Cardiac fibroblast (primary cell): ENCODE measurements around the gene CRAT.
A peak's percentile ranks its signal among the peaks of the same experiment; 100 is the strongest.

Experiments
- DNase-seq, 2 donors: peaks; one replicate each; pipeline versions ENCODE4 v3.0.0 to v3.0.0-alpha.2; 2010; ENCODE audit warnings: low read depth in 2 of 2
- H3K4me3 ChIP-seq, 2 donors: replicated peaks in 1 of 2; 1 replicate in 1 of 2; 2 replicates in 1 of 2; pipeline ENCODE4 v1.5.1; 2011; ENCODE audit warnings: low read depth in 2 of 2, low read length in 2 of 2, mild to moderate bottlenecking in 2 of 2, moderate library complexity in 1 of 2
- TF ChIP-seq, protein P1 (sequence below): IDR thresholded peaks from one replicate; pipeline ENCODE4 v1.5.1; 2011; ENCODE audit warnings: low read depth, mild to moderate bottlenecking, low read length, inconsistent platforms

CRAT gene

DNA sequence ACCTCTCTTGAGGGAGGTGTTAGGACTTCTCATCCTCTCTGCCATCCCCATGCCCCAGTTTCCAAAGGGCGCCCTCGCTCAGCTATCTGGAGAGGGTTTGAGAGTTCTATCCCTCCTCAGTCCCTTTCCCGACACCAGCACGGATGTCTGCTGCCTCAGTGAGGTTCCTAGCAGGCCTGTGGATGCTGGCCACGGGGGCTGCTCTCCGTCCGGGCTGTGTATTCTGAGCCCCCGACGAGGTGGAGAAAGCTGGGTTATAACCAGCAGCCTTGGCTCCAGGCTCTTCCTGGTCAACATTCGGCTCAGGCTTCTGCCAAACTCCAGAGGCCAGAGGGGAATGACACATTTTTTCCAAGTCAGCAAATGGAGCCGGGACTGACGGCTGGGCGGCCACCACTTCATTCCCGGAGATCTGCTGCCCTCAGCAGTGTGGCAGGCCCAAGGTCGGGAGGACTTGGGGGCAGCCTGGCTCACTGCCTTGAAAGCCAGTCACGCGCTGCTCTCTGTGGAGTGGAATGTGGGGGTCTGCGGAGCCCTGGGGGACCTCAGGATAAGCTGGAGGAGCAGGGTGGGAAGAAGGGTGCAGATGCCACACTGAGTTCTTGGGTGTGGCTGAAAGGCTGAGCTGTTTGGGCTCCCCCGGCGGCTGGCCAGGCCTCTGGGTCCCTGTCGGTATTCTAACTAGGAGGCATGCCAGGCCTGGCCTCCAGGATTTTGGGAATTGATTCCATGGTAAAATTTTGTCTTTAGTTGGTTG is 28.1 kb upstream of the CRAT start:
- H3K4me3 ChIP-seq = no peak overlapping the region

DNA sequence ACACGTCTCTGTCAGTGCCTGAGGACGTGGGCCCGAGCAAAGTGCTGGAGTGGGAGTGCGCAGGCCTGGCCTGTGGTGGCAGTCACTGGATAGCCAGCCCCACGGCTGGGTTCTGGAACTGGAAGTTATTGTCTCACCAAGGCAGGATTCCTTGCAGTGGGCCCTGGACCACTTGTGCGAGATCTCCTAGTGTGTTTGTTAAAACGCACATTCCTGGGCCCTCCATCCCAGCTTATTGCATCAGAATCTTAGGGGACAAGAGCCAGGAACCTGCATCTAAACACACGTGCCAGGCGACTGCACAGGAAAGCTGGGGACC is 27.5 kb upstream of the CRAT start:
- no peak overlapping the region for H3K4me3 ChIP-seq
- TF ChIP-seq, protein P1, sequence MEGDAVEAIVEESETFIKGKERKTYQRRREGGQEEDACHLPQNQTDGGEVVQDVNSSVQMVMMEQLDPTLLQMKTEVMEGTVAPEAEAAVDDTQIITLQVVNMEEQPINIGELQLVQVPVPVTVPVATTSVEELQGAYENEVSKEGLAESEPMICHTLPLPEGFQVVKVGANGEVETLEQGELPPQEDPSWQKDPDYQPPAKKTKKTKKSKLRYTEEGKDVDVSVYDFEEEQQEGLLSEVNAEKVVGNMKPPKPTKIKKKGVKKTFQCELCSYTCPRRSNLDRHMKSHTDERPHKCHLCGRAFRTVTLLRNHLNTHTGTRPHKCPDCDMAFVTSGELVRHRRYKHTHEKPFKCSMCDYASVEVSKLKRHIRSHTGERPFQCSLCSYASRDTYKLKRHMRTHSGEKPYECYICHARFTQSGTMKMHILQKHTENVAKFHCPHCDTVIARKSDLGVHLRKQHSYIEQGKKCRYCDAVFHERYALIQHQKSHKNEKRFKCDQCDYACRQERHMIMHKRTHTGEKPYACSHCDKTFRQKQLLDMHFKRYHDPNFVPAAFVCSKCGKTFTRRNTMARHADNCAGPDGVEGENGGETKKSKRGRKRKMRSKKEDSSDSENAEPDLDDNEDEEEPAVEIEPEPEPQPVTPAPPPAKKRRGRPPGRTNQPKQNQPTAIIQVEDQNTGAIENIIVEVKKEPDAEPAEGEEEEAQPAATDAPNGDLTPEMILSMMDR = no peak
- DNase-seq = no peak

More for the DNA sequence above, 28.1 kb upstream of the CRAT start:
- DNase-seq = peak; percentile 66 to 89
- TF ChIP-seq, protein P1 = no peak

DNA sequence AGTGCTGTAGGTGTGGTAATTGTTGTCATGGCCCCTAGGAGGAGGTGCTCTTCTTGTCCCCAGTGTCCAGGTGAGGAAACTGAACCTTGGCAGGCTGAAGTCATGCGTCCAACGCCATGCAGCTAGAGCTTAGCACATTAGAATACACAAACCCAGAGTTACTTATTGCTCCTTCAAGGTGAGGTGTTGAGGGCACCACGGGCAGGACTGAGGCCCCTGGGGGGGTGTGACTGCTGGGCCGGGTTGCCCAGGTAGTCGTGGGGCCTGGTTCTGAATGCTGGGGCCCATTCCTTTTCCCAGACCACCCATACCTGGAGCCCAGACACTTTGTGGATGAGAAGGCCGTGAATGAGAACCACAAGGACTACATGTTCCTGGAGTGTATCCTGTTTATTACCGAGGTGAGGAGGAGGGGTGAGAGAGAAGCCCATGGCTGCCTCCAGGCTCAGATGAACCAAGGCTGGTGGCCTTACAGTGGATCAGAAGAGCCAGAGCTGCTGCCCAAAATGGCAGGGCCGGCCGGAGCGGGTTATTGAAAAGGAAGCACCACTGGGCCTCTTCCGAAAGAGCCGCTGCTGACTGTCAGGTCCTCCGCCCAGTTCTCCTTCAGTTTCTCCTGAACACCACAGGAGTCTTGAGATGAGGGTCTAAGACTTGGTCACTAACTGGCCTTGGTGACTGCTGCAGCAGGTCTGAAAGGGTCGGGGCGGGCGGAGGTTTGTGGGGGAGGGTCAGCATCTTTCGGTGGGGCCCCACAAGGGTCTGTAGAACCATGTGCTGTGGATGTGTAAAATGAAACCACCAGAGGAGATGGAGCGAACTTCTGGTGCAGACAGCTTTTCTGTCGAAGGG is 26.9 kb upstream of the CRAT start:
- TF ChIP-seq, protein P1 = no peak
- H3K4me3 ChIP-seq = no peak overlapping the region
- no peak for DNase-seq

GRCh38 chr9:129136446-129137035 is 25.9 kb upstream of the CRAT start:
- TF ChIP-seq, protein P1 = no peak
- no peak for DNase-seq

DNA sequence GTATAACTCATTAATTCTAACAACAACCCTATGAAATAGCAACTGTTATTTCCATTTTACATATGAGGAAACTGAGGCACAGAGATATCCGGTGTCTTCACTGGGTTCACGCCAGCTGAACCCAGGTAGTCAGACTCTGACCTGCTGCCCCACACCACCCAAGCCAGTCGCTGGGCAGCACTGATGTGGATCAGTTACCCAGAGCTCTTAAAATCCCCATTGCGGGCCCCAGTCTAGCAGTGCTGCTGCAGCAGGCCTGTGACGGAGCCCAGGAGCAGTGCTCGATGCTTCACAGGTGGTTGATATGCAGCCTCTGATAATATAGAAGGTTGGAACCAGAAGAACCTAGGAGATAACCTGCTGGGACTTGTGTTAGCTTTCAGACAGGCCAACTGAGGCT is 24.9 kb upstream of the CRAT start:
- no peak for DNase-seq
- TF ChIP-seq, protein P1 = no peak
- no peak overlapping the region for H3K4me3 ChIP-seq

More at GRCh38 chr9:129136446-129137035, 25.9 kb upstream of the CRAT start:
- H3K4me3 ChIP-seq = no peak overlapping the region

GRCh38 chr9:129133082-129133481 is 22.5 kb upstream of the CRAT start:
- H3K4me3 ChIP-seq = no peak overlapping the region
- TF ChIP-seq, protein P1 = no peak
- DNase-seq = no peak
